Measurements from ENCODE around the gene BANP. TPM values are rescaled to one million over a fixed set of nuclear protein-coding genes. Genes with fewer than 3 reads are reported as not detected.
A peak's percentile ranks its signal among the peaks of the same experiment; 100 is the strongest.

BANP gene
- total and polyA plus RNA-seq, 2 donors from 2014 or later = 12.4 to 26.3 TPM

GRCh38 chr16:87963400-87963799 lies 12.2 kb downstream of the BANP start:
- Histone ChIP-seq H3K27ac (ENCODE audit: low read depth in 2 of 2, low read length in 2 of 2) (no peak overlapping the region), H3K4me3 (ENCODE audit: low read length in 3 of 3) (no peak overlapping the region), H3K27me3 (ENCODE audit: control insufficient read depth, insufficient read depth, low read length) (no peaks in the 10 kb centered on the region), H3K9ac (ENCODE audit: low read length in 3 of 3) (no peak overlapping the region), H3K36me3 (ENCODE audit: control insufficient read depth in 2 of 3, insufficient read depth in 3 of 3, low read length in 3 of 3) (no peaks in the 10 kb centered on the region), H3K9me3 (ENCODE audit: control insufficient read depth in 2 of 3, insufficient read depth in 1 of 3, low read length in 3 of 3) (no peaks in the 10 kb centered on the region), H3K4me1 (ENCODE audit: control insufficient read depth in 2 of 3, insufficient read depth in 2 of 3, low read depth in 1 of 3, low read length in 3 of 3) (peaks cover 0 to 11% (median 11%) of the 10 kb centered on the region in 3 donors)
- intact Hi-C loops (cut with DNase I) = no loop called here
- no peak for TF ChIP-seq CTCF (IDR thresholded peaks at IDR 0.05; ENCODE audit: borderline replicate concordance, extremely low read depth, insufficient read depth)
- FAIRE-seq (no peak), DNase-seq (no peak)

- Histone ChIP-seq H3K9me3 (ENCODE audit: control insufficient read depth in 2 of 3, insufficient read depth in 1 of 3, low read length in 3 of 3) (no peaks in the 10 kb centered on the region), H3K4me3 (ENCODE audit: low read length in 3 of 3) (no peak overlapping the region), H3K4me1 (ENCODE audit: control insufficient read depth in 2 of 3, insufficient read depth in 2 of 3, low read depth in 1 of 3, low read length in 3 of 3) (peaks cover 0 to 11% (median 11%) of the 10 kb centered on the region in 3 donors), H3K9ac (ENCODE audit: low read length in 3 of 3) (no peak overlapping the region), H3K27me3 (ENCODE audit: control insufficient read depth, insufficient read depth, low read length) (no peaks in the 10 kb centered on the region), H3K27ac (ENCODE audit: low read depth in 2 of 2, low read length in 2 of 2) (no peak overlapping the region), H3K36me3 (ENCODE audit: control insufficient read depth in 2 of 3, insufficient read depth in 3 of 3, low read length in 3 of 3) (no peaks in the 10 kb centered on the region)
- FAIRE-seq (no peak), DNase-seq (no peak)
- intact Hi-C loops (cut with DNase I) = no loop called here
- no peak for TF ChIP-seq CTCF (IDR thresholded peaks at IDR 0.05; ENCODE audit: borderline replicate concordance, extremely low read depth, insufficient read depth)
Observed at GRCh38 chr16:87964049-87964659, 12.9 kb downstream of the BANP start.

GRCh38 chr16:87965417-87965816 lies 14.2 kb downstream of the BANP start:
- H3K9me3 ChIP-seq (ENCODE audit: control insufficient read depth in 2 of 3, insufficient read depth in 1 of 3, low read length in 3 of 3) = no peaks in the 10 kb centered on the region
- FAIRE-seq (no peak), DNase-seq (no peak)
- H3K27ac ChIP-seq (ENCODE audit: low read depth in 2 of 2, low read length in 2 of 2) = peak overlapping the region in 1 of 2 donors; percentile 28
- TF ChIP-seq CTCF (IDR thresholded peaks at IDR 0.05; ENCODE audit: borderline replicate concordance, extremely low read depth, insufficient read depth) = no peak
- intact Hi-C loops (cut with DNase I) = no loop called here
- H3K36me3 ChIP-seq (ENCODE audit: control insufficient read depth in 2 of 3, insufficient read depth in 3 of 3, low read length in 3 of 3) = no peaks in the 10 kb centered on the region
- peaks cover 0 to 11% (median 11%) of the 10 kb centered on the region in 3 donors for H3K4me1 ChIP-seq (ENCODE audit: control insufficient read depth in 2 of 3, insufficient read depth in 2 of 3, low read depth in 1 of 3, low read length in 3 of 3)
- H3K27me3 ChIP-seq (ENCODE audit: control insufficient read depth, insufficient read depth, low read length) = no peaks in the 10 kb centered on the region
- H3K9ac ChIP-seq (ENCODE audit: low read length in 3 of 3) = no peak overlapping the region
- no peak overlapping the region for H3K4me3 ChIP-seq (ENCODE audit: low read length in 3 of 3)

Data from kidney (tissue), 14 donors.